COLO668 (cell line): Measurements from ENCODE around the gene ADGRG1.
"Not testable (repeated sequence)": the region's sequence is repeated elsewhere in the genome, so short reads cannot be mapped to it uniquely, and the experiment has no call there.

Experiments used
- DNase-seq: peaks from one replicate; lab custom pipeline; 2025; ENCODE audit not compliant: unreplicated experiment; lab: John Stamatoyannopoulos, UW

ADGRG1 gene

GRCh38 chr16:57698812-57699405, 70.5 kb downstream of the ADGRG1 start:
- DNase-seq = no peak

GRCh38 chr16:57699481-57699880, 71.1 kb downstream of the ADGRG1 start:
- no peak for DNase-seq

DNA sequence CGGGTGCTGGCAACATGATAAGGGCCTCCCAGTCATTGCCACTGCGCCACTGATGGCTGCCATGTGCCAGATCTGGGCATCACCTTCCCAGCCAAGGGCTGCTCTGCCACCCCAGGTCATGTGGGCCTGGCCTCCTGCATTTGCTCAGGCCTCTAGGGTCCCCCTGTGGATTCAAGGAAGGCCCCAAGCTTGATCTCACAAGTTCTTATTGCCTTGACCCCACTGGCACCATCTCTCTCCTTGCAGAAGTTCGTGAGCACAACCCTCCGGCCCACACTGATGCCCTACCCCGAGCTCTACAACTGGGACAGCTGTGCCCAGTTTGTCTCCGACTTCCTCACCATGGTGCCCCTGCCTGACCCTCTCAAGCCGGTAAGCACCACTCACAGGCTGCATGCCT, 71.5 kb downstream of the ADGRG1 start:
- no peak for DNase-seq

DNA sequence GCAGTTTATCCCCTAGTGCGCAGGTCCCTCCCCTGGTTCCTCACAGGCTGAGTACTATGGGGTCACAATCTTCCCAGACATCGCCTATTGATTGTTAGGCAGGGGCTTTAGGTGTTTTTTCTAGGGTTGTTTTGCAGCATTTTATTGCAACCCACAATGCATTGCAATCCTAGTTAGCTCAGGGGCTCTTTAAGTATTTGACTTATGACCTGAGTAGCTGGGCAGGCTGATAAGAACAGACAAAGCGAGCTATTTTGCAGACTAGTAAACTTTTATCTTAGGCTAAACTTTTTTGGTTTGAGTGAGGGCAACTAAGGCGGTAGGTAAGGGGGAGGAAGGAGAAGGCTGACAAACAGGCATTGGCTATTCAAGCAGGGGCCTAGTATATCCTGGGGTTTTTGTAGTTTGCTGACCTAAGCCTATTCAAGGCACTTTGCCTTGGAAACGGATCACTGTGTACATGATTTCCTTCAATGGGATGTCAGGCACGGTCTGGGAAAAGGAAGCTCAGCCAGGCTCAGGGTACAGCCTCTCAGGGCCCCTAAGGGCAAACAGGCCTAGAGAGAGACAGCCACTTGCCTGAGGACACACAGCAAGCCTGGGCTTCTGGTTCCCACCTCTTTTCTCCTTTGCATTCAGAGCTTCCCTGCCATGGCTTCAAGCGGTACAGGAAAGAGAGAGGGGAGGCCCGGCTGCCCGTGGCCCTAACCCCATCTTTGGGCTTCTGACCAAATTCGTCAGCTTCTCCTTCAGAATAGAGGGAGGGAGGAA, 72.5 kb downstream of the ADGRG1 start:
- no peak for DNase-seq

GRCh38 chr16:57701759-57702371, 73.4 kb downstream of the ADGRG1 start:
- DNase-seq = no peak

DNA sequence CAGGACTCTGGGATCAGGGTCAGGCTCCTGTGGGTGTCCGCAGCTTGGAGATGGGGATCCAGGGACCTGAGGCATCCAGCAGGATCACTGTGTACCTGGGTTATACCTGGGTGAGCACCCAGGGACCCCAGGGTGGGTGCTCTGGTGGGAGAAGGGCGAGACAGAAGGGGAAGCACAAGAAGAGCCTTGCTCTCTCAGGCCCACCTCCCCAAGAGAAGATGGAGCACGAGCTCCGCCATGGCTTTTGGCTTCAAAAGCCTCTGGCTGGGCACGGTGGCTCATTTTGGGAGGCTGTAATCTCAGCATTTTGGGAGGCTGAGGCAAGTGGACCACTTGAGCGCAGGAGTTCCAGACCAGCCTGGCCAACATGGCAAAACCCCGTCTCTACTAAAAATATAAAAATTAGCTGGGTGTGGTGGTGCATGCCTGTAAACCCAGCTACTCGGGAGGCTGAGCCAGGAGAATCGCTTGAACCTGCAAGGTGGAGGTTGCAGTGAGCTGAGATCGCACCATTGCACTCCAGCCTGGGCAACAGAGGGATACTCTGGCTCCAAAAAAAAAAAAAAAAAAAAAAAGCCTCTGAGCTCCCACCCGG, 75.1 kb downstream of the ADGRG1 start:
- no peak for DNase-seq

- DNase-seq = peak; percentile 48
Measured at GRCh38 chr16:57704011-57704904, 75.8 kb downstream of the ADGRG1 start.

GRCh38 chr16:57704905-57705852, 76.7 kb downstream of the ADGRG1 start:
- DNase-seq = no peak

- DNase-seq = no peak
Measured at GRCh38 chr16:57706717-57707116, 78.3 kb downstream of the ADGRG1 start.

- DNase-seq = no peak
Measured at GRCh38 chr16:57707331-57707730, 78.9 kb downstream of the ADGRG1 start.

DNA sequence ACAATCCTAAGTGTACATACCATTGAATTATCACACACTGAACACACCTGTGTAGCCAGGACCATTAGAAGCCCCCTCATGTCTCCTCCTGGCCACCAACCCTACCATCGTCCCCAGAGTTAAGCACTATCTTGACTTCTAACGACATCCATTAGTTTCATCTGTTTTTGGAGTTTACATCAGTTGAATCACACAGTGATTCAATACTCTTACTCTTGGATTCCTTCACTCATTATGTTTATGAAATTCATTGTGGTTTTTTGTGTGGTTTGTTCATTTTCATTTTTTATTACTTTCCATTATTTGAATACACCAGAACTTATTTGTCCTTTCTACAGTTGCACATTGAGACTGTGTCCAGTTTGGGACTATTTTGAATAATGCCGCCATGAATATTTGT, 79.7 kb downstream of the ADGRG1 start:
- no peak for DNase-seq

- no peak for DNase-seq
Measured at GRCh38 chr16:57709663-57710062, 81.2 kb downstream of the ADGRG1 start.

GRCh38 chr16:57711346-57711745, 82.9 kb downstream of the ADGRG1 start:
- DNase-seq = no peak

GRCh38 chr16:57711993-57712392, 83.6 kb downstream of the ADGRG1 start:
- DNase-seq = no peak

GRCh38 chr16:57712569-57712968, 84.1 kb downstream of the ADGRG1 start:
- DNase-seq = not testable (repeated sequence)

GRCh38 chr16:57713596-57713995, 85.2 kb downstream of the ADGRG1 start:
- no peak for DNase-seq

GRCh38 chr16:57714047-57714446, 85.6 kb downstream of the ADGRG1 start:
- no peak for DNase-seq
